Spinal cord (tissue), 10 donors: ENCODE data around the gene TBC1D22A. TPM values are rescaled to one million over a fixed set of nuclear protein-coding genes. Genes with fewer than 3 reads are reported as not detected.

Experiments used
- DNase-seq, 6 donors: peaks; one replicate each; pipeline versions ENCODE4 v3.0.0 to v3.0.0-alpha.2; 2013 to 2015; ENCODE audit warnings: low spot score in 6 of 6, low read depth in 4 of 6
- H3K27ac ChIP-seq: one replicate; pipeline ENCODE4 v1.5.1; 2013; ENCODE audit warnings: low read depth, low read length, control low read depth
- H3K27me3 ChIP-seq: one replicate; pipeline ENCODE4 v1.6.1; 2013; ENCODE audit warnings: low read length; ENCODE audit not compliant: control insufficient read depth, insufficient read depth
- H3K36me3 ChIP-seq: one replicate; pipeline ENCODE4 v1.6.1; 2013; ENCODE audit warnings: low read length; ENCODE audit not compliant: control insufficient read depth, insufficient read depth
- H3K4me1 ChIP-seq: one replicate; pipeline ENCODE4 v1.6.1; 2013; ENCODE audit warnings: low read length; ENCODE audit not compliant: control insufficient read depth, insufficient read depth
- H3K4me3 ChIP-seq: one replicate; pipeline ENCODE4 v1.5.1; 2013; ENCODE audit warnings: low read depth, low read length, control low read depth
- H3K9me3 ChIP-seq: one replicate; pipeline ENCODE4 v1.6.1; 2013; ENCODE audit warnings: low read length; ENCODE audit not compliant: control insufficient read depth, insufficient read depth
- WGBS: methylation state at CpG from one replicate; pipeline ENCODE4 v1.1.5; 2013; ENCODE audit warnings: missing lambda C conversion rate; ENCODE audit not compliant: insufficient coverage; 5-methylcytosine and 5-hydroxymethylcytosine counted together
- polyA plus RNA-seq, 2 donors: library from polyadenylated mRNA; unstranded; fragments of 120-200 nt; gene quantifications; one replicate each; pipeline ENCODE4 v1.2.1, GENCODE V29; 2013; ENCODE audit not compliant: insufficient read length in 2 of 2
- total RNA-seq, 2 donors: library from RNA; depleted of rRNA in 1 of 2; stranded (reverse); fragments of 120-200 nt in 1 of 2; fragments of >200 nt in 1 of 2; gene quantifications; one replicate each; pipeline versions ENCODE4 v1.2.3 to v1.2.4, GENCODE V29; 2013 to 2014
- donor health status: healthy.

TBC1D22A gene
- total and polyA plus RNA-seq, 4 donors = 7.1 to 14.6 (median 10.8) TPM

DNA sequence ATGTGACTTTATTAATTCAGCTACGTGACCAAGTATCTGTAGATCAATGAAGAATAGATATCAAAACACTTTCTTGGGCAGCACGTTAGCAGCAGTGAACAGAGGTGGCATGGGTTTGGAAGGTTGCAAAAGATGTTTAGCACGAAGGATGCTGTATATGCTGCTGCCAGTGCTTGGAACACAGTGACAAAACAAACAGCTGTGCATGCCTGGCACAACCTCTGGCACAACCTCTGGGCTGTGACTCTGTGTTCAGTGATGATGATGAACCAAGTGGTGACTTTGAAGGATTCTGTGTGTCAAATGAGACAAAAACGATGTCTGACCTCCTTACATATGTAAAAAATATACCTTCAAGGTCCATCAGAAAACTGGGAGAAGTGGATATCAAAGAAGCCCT lies 104.7 kb downstream of the TBC1D22A start:
- Histone ChIP-seq H3K4me1 (peaks cover 5% of the 10 kb centered on the region), H3K27ac (no peak overlapping the region), H3K9me3 (peaks cover 3% of the 10 kb centered on the region), H3K27me3 (no peaks in the 10 kb centered on the region), H3K36me3 (no peaks in the 10 kb centered on the region), H3K4me3 (no peak overlapping the region)
- DNase-seq = no peak
- 74% methylated on average over 2 of the region's 4 CpGs for WGBS

DNA sequence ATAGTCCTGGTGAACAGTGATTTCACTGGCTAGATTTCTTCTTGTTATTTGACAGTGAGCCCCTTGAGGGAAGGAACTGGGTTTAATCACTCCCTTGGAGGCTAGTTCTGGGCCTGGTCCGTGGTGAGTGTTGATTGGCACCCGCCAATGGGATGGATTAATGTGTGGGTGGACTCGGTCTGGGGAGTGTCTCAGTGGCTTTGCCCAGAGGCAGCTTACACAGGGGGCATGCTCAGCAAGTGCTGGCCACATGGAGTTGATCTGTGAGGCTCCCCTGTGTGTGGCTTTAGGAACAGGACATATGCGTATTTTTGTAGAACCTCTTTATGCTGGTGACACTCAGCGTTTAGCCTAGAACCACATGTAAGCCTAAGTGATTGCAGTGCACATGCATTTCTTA lies 106.9 kb downstream of the TBC1D22A start:
- Histone ChIP-seq H3K9me3 (peaks cover 10% of the 10 kb centered on the region), H3K4me3 (no peak overlapping the region), H3K4me1 (peaks cover 5% of the 10 kb centered on the region), H3K27ac (no peak overlapping the region), H3K27me3 (no peaks in the 10 kb centered on the region), H3K36me3 (no peaks in the 10 kb centered on the region)
- 91% methylated on average over 4 of the region's 5 CpGs for WGBS
- DNase-seq = no peak

- DNase-seq = peak in 2 of 6 donors; percentile 43 to 66
- Histone ChIP-seq H3K9me3 (peaks cover 10% of the 10 kb centered on the region), H3K4me1 (peaks cover 5% of the 10 kb centered on the region), H3K27me3 (no peaks in the 10 kb centered on the region), H3K4me3 (no peak overlapping the region), H3K36me3 (no peaks in the 10 kb centered on the region), H3K27ac (no peak overlapping the region)
- WGBS = no CpG with 5 or more reads among the region's 1 CpG
Measured at GRCh38 chr22:46869831-46870441, 107.5 kb downstream of the TBC1D22A start.

GRCh38 chr22:46871826-46872225 lies 109.4 kb downstream of the TBC1D22A start:
- WGBS = no CpG with 5 or more reads among the region's 2 CpGs
- Histone ChIP-seq H3K9me3 (peaks cover 10% of the 10 kb centered on the region), H3K27me3 (no peaks in the 10 kb centered on the region), H3K36me3 (no peaks in the 10 kb centered on the region), H3K27ac (no peak overlapping the region), H3K4me1 (peaks cover 5% of the 10 kb centered on the region), H3K4me3 (no peak overlapping the region)
- DNase-seq = peak in 1 of 6 donors; percentile 18

- Histone ChIP-seq H3K4me3 (no peak overlapping the region), H3K9me3 (peaks cover 10% of the 10 kb centered on the region), H3K4me1 (peaks cover 2% of the 10 kb centered on the region), H3K27me3 (no peaks in the 10 kb centered on the region), H3K27ac (no peak overlapping the region), H3K36me3 (peaks cover 3% of the 10 kb centered on the region)
- 88% methylated on average over 1 of the region's 4 CpGs for WGBS
- no peak for DNase-seq
Measured at GRCh38 chr22:46875089-46875488, 112.6 kb downstream of the TBC1D22A start.

- WGBS = 93% methylated on average over 5 of the region's 7 CpGs
- Histone ChIP-seq H3K9me3 (peaks cover 8% of the 10 kb centered on the region), H3K27ac (no peak overlapping the region), H3K4me3 (no peak overlapping the region), H3K36me3 (peaks cover 3% of the 10 kb centered on the region), H3K27me3 (no peaks in the 10 kb centered on the region), H3K4me1 (peaks cover 2% of the 10 kb centered on the region)
- no peak for DNase-seq
Measured at GRCh38 chr22:46876357-46876934, 114.0 kb downstream of the TBC1D22A start.

- H3K4me1 ChIP-seq = peaks cover 2% of the 10 kb centered on the region
- no peak overlapping the region for H3K4me3 ChIP-seq
- no peaks in the 10 kb centered on the region for H3K27me3 ChIP-seq
- no peak for DNase-seq
- no peak overlapping the region for H3K27ac ChIP-seq
- WGBS = 96% methylated on average over 9 of the region's 11 CpGs
- H3K36me3 ChIP-seq = peaks cover 3% of the 10 kb centered on the region
- H3K9me3 ChIP-seq = peaks cover 1% of the 10 kb centered on the region
Measured at GRCh38 chr22:46878191-46878948, 115.9 kb downstream of the TBC1D22A start.

DNA sequence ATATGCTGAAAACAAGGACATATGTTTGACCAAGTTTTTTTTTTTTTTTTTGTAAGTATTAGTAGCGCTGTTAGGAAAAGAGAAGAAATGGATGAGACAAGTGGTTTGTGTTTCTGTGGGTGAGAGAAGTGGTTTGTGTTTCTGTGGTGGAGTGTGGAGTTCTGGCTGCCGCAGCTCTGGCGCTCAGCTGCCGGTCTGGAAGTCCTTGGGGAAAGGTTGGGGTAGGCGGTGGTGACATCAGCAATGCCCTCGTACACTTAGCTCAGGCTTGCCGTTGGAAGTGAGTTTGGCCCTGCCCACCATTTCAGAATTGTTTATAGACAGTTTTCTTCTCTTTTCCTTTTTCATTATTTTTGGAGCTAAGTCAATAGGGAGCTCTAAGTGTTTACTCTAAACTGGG lies 116.6 kb downstream of the TBC1D22A start:
- no peak overlapping the region for H3K27ac ChIP-seq
- H3K4me3 ChIP-seq = no peak overlapping the region
- H3K36me3 ChIP-seq = peaks cover 5% of the 10 kb centered on the region
- DNase-seq = peak in 1 of 6 donors; percentile 5
- H3K9me3 ChIP-seq = no peaks in the 10 kb centered on the region
- 80% methylated on average over 2 of the region's 7 CpGs for WGBS
- H3K4me1 ChIP-seq = peaks cover 2% of the 10 kb centered on the region
- no peaks in the 10 kb centered on the region for H3K27me3 ChIP-seq

DNA sequence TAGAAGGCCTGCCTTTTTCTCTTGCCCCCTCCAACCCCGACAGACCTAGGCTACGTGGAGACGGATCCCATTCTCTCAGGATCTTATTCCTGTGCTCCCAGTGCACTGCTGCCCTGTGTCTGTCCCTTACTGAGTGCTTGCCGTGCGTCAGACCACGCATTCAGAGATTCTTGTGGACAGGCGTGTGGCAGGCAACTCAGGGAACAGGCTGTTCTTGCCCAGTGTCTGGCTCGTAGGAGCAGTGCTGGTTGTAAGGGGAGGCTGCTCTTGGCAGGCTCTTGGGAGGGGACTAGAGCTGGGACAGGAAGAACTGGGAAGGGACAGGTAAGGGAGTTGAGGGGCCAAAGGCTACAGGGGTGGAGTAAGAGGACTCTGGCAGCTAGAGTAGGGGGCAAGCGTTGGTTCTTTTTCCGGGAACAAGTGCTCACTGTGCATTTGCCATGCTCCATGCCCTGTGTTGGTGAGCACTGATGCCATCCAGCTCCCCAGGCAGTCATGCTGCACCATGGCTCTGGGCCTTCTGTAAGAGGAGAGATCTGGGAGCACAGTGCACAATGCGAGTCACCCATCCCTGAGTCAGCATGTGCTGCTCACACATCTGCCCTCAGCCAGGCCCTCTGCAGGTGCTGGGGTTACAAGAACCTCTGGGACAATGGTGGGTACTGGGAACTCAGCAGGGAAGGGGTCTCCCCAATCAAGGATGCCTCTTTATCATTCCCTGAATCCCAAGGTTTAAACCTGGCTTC lies 119.1 kb downstream of the TBC1D22A start:
- H3K36me3 ChIP-seq = peaks cover 12% of the 10 kb centered on the region
- H3K9me3 ChIP-seq = no peaks in the 10 kb centered on the region
- peaks cover 2% of the 10 kb centered on the region for H3K4me1 ChIP-seq
- no peak for DNase-seq
- no peak overlapping the region for H3K4me3 ChIP-seq
- H3K27me3 ChIP-seq = no peaks in the 10 kb centered on the region
- WGBS = 96% methylated on average over 11 of the region's 11 CpGs
- no peak overlapping the region for H3K27ac ChIP-seq
